Inflammatory macrophage treated with lipopolysaccharide for 1 hour (primary cell): ENCODE measurements around the gene KRTAP22-1.

Experiments
- DNase-seq, 2 donors: peaks; one replicate each; pipeline ENCODE4 v3.0.0-alpha.2; 2020 to 2022

The KRTAP22-1 gene

DNA sequence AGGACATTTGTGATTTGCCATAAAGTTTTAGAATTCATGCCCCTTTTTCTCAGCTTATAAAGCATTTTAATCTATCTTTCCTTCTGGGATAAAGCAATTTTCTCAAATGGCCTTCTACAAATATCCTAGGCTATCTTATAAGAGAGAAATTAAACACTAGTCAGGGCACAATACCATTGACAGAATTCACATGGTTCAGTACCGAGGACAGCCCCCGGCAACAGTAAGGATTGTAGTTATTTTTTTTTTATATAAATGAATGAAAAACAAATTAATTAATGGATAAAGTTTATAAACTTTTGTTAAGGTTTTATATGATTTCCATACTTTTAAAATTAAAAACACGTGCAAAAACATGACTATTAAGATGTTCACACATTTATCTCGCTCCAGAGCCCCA, 27.2 kb downstream of the KRTAP22-1 start:
- no peak for DNase-seq

DNA sequence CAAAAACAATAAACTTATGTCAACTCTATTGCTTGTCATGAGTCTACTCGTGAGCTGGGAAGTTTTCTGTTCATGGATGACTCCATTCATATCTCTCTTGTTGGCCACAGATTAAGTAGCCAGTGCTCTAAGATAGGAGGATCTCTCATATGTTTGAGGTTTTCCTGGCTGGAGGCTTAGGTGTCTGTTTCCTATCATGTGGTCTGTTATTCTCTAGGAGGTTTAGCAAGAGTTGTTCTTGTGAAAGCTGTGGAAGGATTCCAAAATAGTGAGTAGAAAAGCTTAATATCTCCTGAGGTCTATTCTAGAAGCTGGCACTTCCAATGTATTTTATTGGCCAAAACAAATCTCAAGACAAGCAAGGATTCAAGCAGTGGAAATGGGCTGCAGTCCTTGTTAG, 28.3 kb downstream of the KRTAP22-1 start:
- no peak for DNase-seq

DNA sequence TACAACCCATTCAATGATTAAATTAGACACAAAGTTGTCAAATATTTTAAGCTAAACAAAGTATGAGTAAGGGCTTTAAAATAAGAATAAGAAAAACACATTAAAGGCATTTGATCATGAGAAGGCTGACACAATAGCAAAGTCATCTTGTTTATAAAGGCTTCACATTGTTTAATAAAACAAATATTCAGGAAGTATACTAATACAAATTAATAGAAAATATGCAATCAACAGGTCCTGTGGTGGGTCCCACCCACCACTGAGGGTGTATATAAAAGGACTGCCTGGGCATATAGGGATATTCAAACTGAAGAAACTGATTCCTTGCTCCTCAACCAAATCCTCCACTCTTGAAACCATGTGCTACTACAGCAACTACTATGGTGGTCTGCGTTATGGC, 34.0 kb downstream of the KRTAP22-1 start, which contains the start of gene KRTAP20-2:
Gene KRTAP20-2, plus strand, starts transcription at position 301 of the 400 bp plus-strand sequence. Its CDS starts 58 bp downstream, at position 359.
- DNase-seq, result no peak

DNA sequence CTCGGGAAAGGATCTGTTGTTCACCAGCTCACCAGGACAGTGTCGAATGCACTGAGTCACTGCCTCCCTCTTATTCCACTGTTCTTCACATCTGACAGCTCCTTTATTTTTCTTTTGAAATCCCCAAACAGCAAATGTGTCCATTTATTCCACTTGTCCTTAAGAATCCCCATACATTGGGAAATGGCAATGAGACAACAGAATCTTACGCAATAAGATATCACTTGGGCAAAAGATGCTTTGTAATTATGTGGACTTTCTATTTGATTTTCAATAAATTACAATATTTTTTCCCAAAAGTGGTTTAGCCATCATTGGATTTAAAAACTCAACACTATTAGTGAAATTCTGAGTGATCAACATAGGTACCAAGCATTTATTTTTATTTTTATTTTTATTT, 37.8 kb downstream of the KRTAP22-1 start:
- DNase-seq, result no peak

DNA sequence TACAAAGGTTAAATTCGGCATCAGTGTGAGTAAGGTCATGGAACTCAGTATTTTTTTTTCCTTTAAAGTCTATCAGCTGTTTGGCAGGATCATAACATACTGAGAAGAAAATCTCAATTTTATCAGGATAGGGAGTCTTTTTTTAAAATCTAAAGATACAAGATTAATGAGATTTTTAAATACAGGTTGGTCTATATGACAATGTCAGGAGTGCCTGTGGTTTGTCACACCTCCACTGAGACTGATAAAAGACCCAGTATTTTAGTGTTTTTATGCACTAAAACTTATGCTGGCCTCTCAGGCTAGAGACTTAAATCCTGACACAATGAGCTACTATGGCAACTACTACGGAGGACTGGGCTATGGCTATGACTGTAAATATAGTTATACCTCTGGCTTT, 41.7 kb downstream of the KRTAP22-1 start, which contains the start of gene KRTAP20-3:
Gene KRTAP20-3, plus strand, starts transcription at position 301 of the 400 bp plus-strand sequence.
- no peak for DNase-seq

DNA sequence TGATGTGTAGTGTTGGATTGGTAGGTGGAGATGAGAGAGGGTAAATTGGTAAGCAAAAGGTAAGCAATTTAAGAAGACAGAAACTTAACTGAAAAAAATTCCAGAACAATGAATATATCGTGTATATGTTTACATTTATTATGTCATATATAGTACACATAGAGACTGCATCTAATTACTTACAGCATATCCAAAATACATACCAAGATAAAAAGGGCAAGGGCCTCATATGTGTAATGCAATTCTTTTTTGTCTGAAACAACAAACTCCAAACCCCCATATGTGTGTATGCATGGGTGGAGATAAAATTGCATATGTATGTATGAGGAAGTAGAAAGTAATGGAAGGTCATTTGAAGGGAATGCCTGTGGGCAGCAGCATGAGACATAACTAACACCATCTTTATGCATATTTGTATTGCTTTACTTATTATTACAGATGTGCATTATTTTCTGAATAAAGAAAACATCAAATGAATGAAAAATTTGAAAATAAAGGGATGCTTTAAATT, 46.1 kb downstream of the KRTAP22-1 start:
- DNase-seq, result no peak
